ENCODE data around the gene ST6GAL2. TPM values are rescaled to one million over a fixed set of nuclear protein-coding genes. Genes with fewer than 3 reads are reported as not detected.

ST6GAL2 gene
- polyA plus RNA-seq, 1 donor (not counting 4 experiments of a cell fraction or from before 2014, with no cell fraction given), result 0.14 TPM

GRCh38 chr2:106758901-106759497 lies 127.0 kb downstream of the ST6GAL2 start:
- H3K4me1 ChIP-seq (ENCODE audit: control insufficient read depth, extremely low read depth, insufficient read depth, low read length), result no peaks in the 10 kb centered on the region
- no peaks in the 10 kb centered on the region for H4K20me1 ChIP-seq (ENCODE audit: control insufficient read depth, extremely low read depth, insufficient read depth, low read length)
- H2AFZ ChIP-seq (ENCODE audit: control insufficient read depth, low read length), result no peak overlapping the region
- no peak for FAIRE-seq
- no peak overlapping the region for H3K27ac ChIP-seq (ENCODE audit: control insufficient read depth, insufficient read depth, low read length)
- no peak overlapping the region for H3K4me2 ChIP-seq (ENCODE audit: control insufficient read depth, extremely low read depth, insufficient read depth, low read depth, low read length)
- no peak overlapping the region for H3K4me3 ChIP-seq (ENCODE audit: control insufficient read depth in 2 of 3, extremely low read depth in 1 of 3, insufficient read depth in 2 of 3, low read depth in 1 of 3, low read length in 3 of 3)
- no peak for TF ChIP-seq CTCF (optimal IDR thresholded peaks at IDR 0.05 in 1 of 3, IDR thresholded peaks at IDR 0.05 in 1 of 3, conservative IDR thresholded peaks at IDR 0.05 in 1 of 3; ENCODE audit: extremely low read depth in 1 of 3, insufficient read depth in 2 of 3, low read length in 3 of 3)
- TF ChIP-seq EZH2 (IDR thresholded peaks at IDR 0.05; ENCODE audit: low read length), result no peak
- H3K36me3 ChIP-seq (ENCODE audit: control insufficient read depth in 2 of 2, extremely low read depth in 1 of 2, insufficient read depth in 2 of 2, low read length in 2 of 2), result no peaks in the 10 kb centered on the region
- no peak for DNase-seq (ENCODE audit: low read depth, low spot score)
- H3K79me2 ChIP-seq (ENCODE audit: control insufficient read depth, insufficient read depth, low read length), result no peaks in the 10 kb centered on the region
- H3K27me3 ChIP-seq (ENCODE audit: control insufficient read depth, extremely low read depth, insufficient read depth, low read length), result no peaks in the 10 kb centered on the region
- H3K9ac ChIP-seq (ENCODE audit: control insufficient read depth, extremely low read depth, insufficient read depth, low read length), result no peak overlapping the region
- dilution Hi-C loops (cut with MboI; ENCODE audit: extremely low pct_ligation_motif_present, low sequenced_read_pairs), result no loop called here
- no peaks in the 10 kb centered on the region for H3K9me1 ChIP-seq (ENCODE audit: control insufficient read depth, extremely low read depth, insufficient read depth, low read length)
- H3K9me3 ChIP-seq (ENCODE audit: control insufficient read depth, low read depth, low read length), result no peaks in the 10 kb centered on the region

All from keratinocyte (primary cell).